ENCODE data around the gene AP4E1.

DNA sequence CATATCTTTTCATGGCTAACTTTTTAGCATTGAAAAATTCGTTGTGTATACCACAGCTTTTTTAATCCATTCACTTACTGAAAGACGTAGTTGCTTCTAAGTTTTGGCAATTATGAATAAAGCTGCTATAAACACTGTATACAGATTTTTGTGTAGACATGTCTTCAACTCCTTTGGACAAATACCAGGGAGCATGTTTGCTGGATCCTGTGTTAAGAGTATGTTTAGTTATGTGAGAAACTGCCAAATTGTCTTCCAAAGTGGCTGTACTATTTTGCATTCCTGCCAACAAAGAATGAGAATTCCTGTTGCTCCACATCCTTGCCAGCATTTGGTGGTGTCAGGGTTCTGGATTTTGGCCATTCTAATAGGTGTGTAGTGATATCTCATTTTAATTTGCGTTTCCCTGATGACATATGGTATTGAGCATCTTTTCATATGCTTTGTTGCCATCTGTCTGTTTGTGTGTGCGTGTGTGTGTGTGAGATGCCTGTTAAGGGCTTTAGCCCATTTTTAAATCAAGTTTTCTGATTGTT lies 98.7 kb downstream of the AP4E1 start:
- TF ChIP-seq, protein P1, sequence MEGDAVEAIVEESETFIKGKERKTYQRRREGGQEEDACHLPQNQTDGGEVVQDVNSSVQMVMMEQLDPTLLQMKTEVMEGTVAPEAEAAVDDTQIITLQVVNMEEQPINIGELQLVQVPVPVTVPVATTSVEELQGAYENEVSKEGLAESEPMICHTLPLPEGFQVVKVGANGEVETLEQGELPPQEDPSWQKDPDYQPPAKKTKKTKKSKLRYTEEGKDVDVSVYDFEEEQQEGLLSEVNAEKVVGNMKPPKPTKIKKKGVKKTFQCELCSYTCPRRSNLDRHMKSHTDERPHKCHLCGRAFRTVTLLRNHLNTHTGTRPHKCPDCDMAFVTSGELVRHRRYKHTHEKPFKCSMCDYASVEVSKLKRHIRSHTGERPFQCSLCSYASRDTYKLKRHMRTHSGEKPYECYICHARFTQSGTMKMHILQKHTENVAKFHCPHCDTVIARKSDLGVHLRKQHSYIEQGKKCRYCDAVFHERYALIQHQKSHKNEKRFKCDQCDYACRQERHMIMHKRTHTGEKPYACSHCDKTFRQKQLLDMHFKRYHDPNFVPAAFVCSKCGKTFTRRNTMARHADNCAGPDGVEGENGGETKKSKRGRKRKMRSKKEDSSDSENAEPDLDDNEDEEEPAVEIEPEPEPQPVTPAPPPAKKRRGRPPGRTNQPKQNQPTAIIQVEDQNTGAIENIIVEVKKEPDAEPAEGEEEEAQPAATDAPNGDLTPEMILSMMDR (conservative IDR thresholded peaks at IDR 0.05; ENCODE audit: low read length), result no peak
- TF ChIP-seq EZH2phosphoT487 (IDR thresholded peaks at IDR 0.05; ENCODE audit: borderline replicate concordance, low read depth, low read length), result no peak

Measured in OCI-LY7 (cell line).